ENCODE data around the gene CLEC16A.

Gene CLEC16A

GRCh38 chr16:11145173-11145818 lies 200.9 kb downstream of the CLEC16A start:
- ATAC-seq = no peak

- ATAC-seq = no peak
These were observed 201.5 kb downstream of the CLEC16A start for GRCh38 chr16:11145819-11146211.

- no peak for ATAC-seq
These were observed 202.8 kb downstream of the CLEC16A start for GRCh38 chr16:11147033-11147753.

GRCh38 chr16:11147754-11148444 lies 203.5 kb downstream of the CLEC16A start:
- ATAC-seq = no peak

- no peak for ATAC-seq
These were observed 204.8 kb downstream of the CLEC16A start for GRCh38 chr16:11149011-11149616.

GRCh38 chr16:11150190-11150589 lies 205.8 kb downstream of the CLEC16A start:
- ATAC-seq = no peak

GRCh38 chr16:11151156-11151884 lies 207.0 kb downstream of the CLEC16A start:
- ATAC-seq = no peak

GRCh38 chr16:11151885-11152629 lies 207.7 kb downstream of the CLEC16A start:
- no peak for ATAC-seq

GRCh38 chr16:11152677-11153331 lies 208.4 kb downstream of the CLEC16A start:
- ATAC-seq = no peak

- ATAC-seq = peak; percentile 90 to 98
These were observed 211.0 kb downstream of the CLEC16A start for GRCh38 chr16:11155284-11155806.

- ATAC-seq = no peak
These were observed 212.0 kb downstream of the CLEC16A start for GRCh38 chr16:11156401-11156800.

GRCh38 chr16:11157143-11157542 lies 212.8 kb downstream of the CLEC16A start:
- no peak for ATAC-seq

- no peak for ATAC-seq
These were observed 213.7 kb downstream of the CLEC16A start for GRCh38 chr16:11158018-11158417.

GRCh38 chr16:11159282-11159681 lies 214.9 kb downstream of the CLEC16A start:
- no peak for ATAC-seq

- ATAC-seq = peak; percentile 89 to 90
These were observed 216.3 kb downstream of the CLEC16A start for GRCh38 chr16:11160676-11161115.

GRCh38 chr16:11161439-11161838 lies 217.1 kb downstream of the CLEC16A start:
- no peak for ATAC-seq

GRCh38 chr16:11161974-11162373 lies 217.6 kb downstream of the CLEC16A start:
- ATAC-seq = no peak

- ATAC-seq = no peak
These were observed 218.4 kb downstream of the CLEC16A start for GRCh38 chr16:11162586-11163268.

GRCh38 chr16:11163761-11164261 lies 219.4 kb downstream of the CLEC16A start:
- ATAC-seq = no peak

Measured in activated CD4-positive, CD25-positive, alpha-beta regulatory T cell treated with anti-CD3 and anti-CD28 coated beads, Interleukin-2, amount 50 U/mL, for 24 hours (primary cell).